H9 (cell line): ENCODE data around the gene LAGE3. TPM values are rescaled to one million over a fixed set of nuclear protein-coding genes. Genes with fewer than 3 reads are reported as not detected.

Source experiments
- DNase-seq: peaks from one replicate; pipeline ENCODE4 v3.0.0-alpha.2; 2017
- H2AFZ ChIP-seq: one replicate; pipeline ENCODE4 v1.6.1; 2013; ENCODE audit warnings: mild to moderate bottlenecking, low read length, control low read depth, moderate library complexity
- H2AK5ac ChIP-seq: 2 replicates; pipeline ENCODE4 v1.6.1; 2013; ENCODE audit warnings: low read length, control low read depth, mixed read lengths; ENCODE audit not compliant: insufficient read length
- H2BK120ac ChIP-seq: one replicate; pipeline ENCODE4 v1.6.1; 2013; ENCODE audit warnings: low read depth, mild to moderate bottlenecking, low read length, control low read depth, inconsistent platforms; ENCODE audit not compliant: poor library complexity, severe bottlenecking
- H2BK12ac ChIP-seq: 2 replicates; pipeline ENCODE4 v1.6.1; 2013; ENCODE audit warnings: low read length, control low read depth, mixed read lengths, low read depth; ENCODE audit not compliant: insufficient read length
- H2BK15ac ChIP-seq: 2 replicates; pipeline ENCODE4 v1.6.1; 2013; ENCODE audit warnings: low read depth, low read length, control low read depth
- H2BK20ac ChIP-seq: one replicate; pipeline ENCODE4 v1.6.1; 2013; ENCODE audit warnings: low read depth, mild to moderate bottlenecking, low read length, control low read depth, inconsistent platforms; ENCODE audit not compliant: poor library complexity, severe bottlenecking
- H2BK5ac ChIP-seq: 2 replicates; pipeline ENCODE4 v1.6.1; 2013; ENCODE audit warnings: low read length, control low read depth, mixed read lengths; ENCODE audit not compliant: insufficient read length
- H3K14ac ChIP-seq: 2 replicates; pipeline ENCODE4 v1.6.1; 2013; ENCODE audit warnings: low read length, control low read depth; ENCODE audit not compliant: insufficient read depth
- H3K18ac ChIP-seq: 2 replicates; pipeline ENCODE4 v1.6.1; 2013; ENCODE audit warnings: low read depth, mild to moderate bottlenecking, mixed read lengths, low read length, control low read depth; ENCODE audit not compliant: insufficient read length
- H3K23ac ChIP-seq: 2 replicates; pipeline ENCODE4 v1.6.1; 2013; ENCODE audit warnings: low read length, control low read depth, mixed read lengths, low read depth; ENCODE audit not compliant: insufficient read length
- H3K23me2 ChIP-seq: 2 replicates; pipeline ENCODE4 v1.6.1; 2013; ENCODE audit warnings: low read depth, mild to moderate bottlenecking, mixed read lengths, low read length, control low read depth; ENCODE audit not compliant: insufficient read length, poor library complexity, severe bottlenecking
- H3K27ac ChIP-seq: 2 replicates; pipeline ENCODE4 v1.5.1; 2013; ENCODE audit warnings: low read length, control low read depth, mixed read lengths, low read depth; ENCODE audit not compliant: insufficient read length
- H3K27me3 ChIP-seq: 2 replicates; pipeline ENCODE4 v1.6.1; 2013; ENCODE audit warnings: low read length, control low read depth, inconsistent platforms; ENCODE audit not compliant: insufficient read depth
- H3K4ac ChIP-seq: 2 replicates; pipeline ENCODE4 v1.6.1; 2013; ENCODE audit warnings: low read depth, mild to moderate bottlenecking, control low read depth, inconsistent platforms, low read length, moderate library complexity
- H3K4me1 ChIP-seq: 2 replicates; pipeline ENCODE4 v1.6.1; 2013; ENCODE audit warnings: low read length, control low read depth, inconsistent platforms; ENCODE audit not compliant: insufficient read depth
- H3K4me2 ChIP-seq: 2 replicates; pipeline ENCODE4 v1.6.1; 2013; ENCODE audit warnings: low read length, control low read depth, mixed read lengths; ENCODE audit not compliant: insufficient read length, insufficient read depth
- H3K56ac ChIP-seq: 2 replicates; pipeline ENCODE4 v1.6.1; 2013; ENCODE audit warnings: low read depth, mild to moderate bottlenecking, mixed read lengths, low read length, control low read depth; ENCODE audit not compliant: insufficient read length
- H3K79me1 ChIP-seq: 2 replicates; pipeline ENCODE4 v1.6.1; 2013; ENCODE audit warnings: low read depth, mild to moderate bottlenecking, moderate library complexity, low read length, control low read depth, inconsistent platforms; ENCODE audit not compliant: insufficient read depth, poor library complexity, severe bottlenecking
- H3K79me2 ChIP-seq: 2 replicates; pipeline ENCODE4 v1.6.1; 2013; ENCODE audit warnings: low read length, control low read depth, inconsistent platforms; ENCODE audit not compliant: insufficient read depth
- H3K9ac ChIP-seq: 2 replicates; pipeline ENCODE4 v1.6.1; 2013; ENCODE audit warnings: low read length, control low read depth, mixed read lengths; ENCODE audit not compliant: insufficient read length; ENCODE audit errors: extremely low read depth
- H3K9me3 ChIP-seq: one replicate; pipeline ENCODE4 v1.6.1; 2013; ENCODE audit warnings: low read depth, low read length, inconsistent platforms; ENCODE audit not compliant: control insufficient read depth
- H3T11ph ChIP-seq: one replicate; pipeline ENCODE4 v1.6.1; 2013; ENCODE audit warnings: mild to moderate bottlenecking, low read length, control low read depth, inconsistent platforms
- H4K20me1 ChIP-seq: one replicate; pipeline ENCODE4 v1.6.1; 2013; ENCODE audit not compliant: control insufficient read depth, insufficient read length, insufficient read depth
- H4K5ac ChIP-seq: 2 replicates; pipeline ENCODE4 v1.6.1; 2013; ENCODE audit warnings: low read depth, mild to moderate bottlenecking, mixed read lengths, low read length, control low read depth; ENCODE audit not compliant: insufficient read length
- H4K8ac ChIP-seq: replicated peaks from 2 replicates; pipeline ENCODE4 v1.6.1; 2013; ENCODE audit warnings: low read length, control low read depth, mixed read lengths, low read depth; ENCODE audit not compliant: insufficient read length
- H4K91ac ChIP-seq: 2 replicates; pipeline ENCODE4 v1.6.1; 2013; ENCODE audit warnings: low read depth, mild to moderate bottlenecking, moderate library complexity, mixed read lengths, low read length, control low read depth; ENCODE audit not compliant: insufficient read length
- H3K27ac Mint-ChIP-seq, 3 experiments: 2 replicates in 2 of 3; 3 replicates in 1 of 3; pipeline ENCODE4 v1.8.0; 2020 to 2021; ENCODE audit warnings: mixed read lengths in 3 of 3, mild to moderate bottlenecking in 1 of 3, moderate library complexity in 1 of 3
- H3K27me3 Mint-ChIP-seq: 2 replicates; pipeline ENCODE4 v1.8.0; 2021; ENCODE audit warnings: low read depth, mild to moderate bottlenecking, moderate library complexity, mixed read lengths
- H3K36me3 Mint-ChIP-seq, 3 experiments: 2 replicates in 2 of 3; 3 replicates in 1 of 3; pipeline ENCODE4 v1.8.0; 2020 to 2021; ENCODE audit warnings: low read depth in 3 of 3, mixed read lengths in 3 of 3; ENCODE audit not compliant: insufficient read depth in 1 of 3
- H3K4me1 Mint-ChIP-seq, 2 experiments: 2 replicates each; pipeline ENCODE4 v1.8.0; 2020; ENCODE audit warnings: mixed read lengths in 2 of 2
- H3K4me3 Mint-ChIP-seq, 2 experiments: 2 replicates in 1 of 2; 3 replicates in 1 of 2; pipeline ENCODE4 v1.8.0; 2020 to 2021; ENCODE audit warnings: mild to moderate bottlenecking in 2 of 2, mixed read lengths in 2 of 2, moderate library complexity in 1 of 2
- H3K9me3 Mint-ChIP-seq, 2 experiments: 2 replicates in 1 of 2; 3 replicates in 1 of 2; pipeline ENCODE4 v1.8.0; 2020; ENCODE audit warnings: mild to moderate bottlenecking in 2 of 2, mixed read lengths in 2 of 2, moderate library complexity in 1 of 2
- CTCF ChIP-seq: fragments of 200-600 bp; sonication (generic); conservative IDR thresholded peaks from 3 replicates; pipeline ENCODE4 v1.8.0; 2021; ENCODE audit warnings: antibody characterized with exemption, mild to moderate bottlenecking
- WGBS: extraction: QIAGEN DNeasy Blood & Tissue Kit; methylation state at CpG from one replicate; pipeline ENCODE4 v1.1.7; 2013; ENCODE audit warnings: missing lambda C conversion rate, low lambda C conversion rate, mixed read lengths; ENCODE audit not compliant: insufficient read length; ENCODE audit errors: extremely low coverage; 5-methylcytosine and 5-hydroxymethylcytosine counted together
- total RNA-seq: library from RNA; stranded (reverse); gene quantifications from 2 replicates; pipeline ENCODE4 v1.2.1, GENCODE V29; 2021

The LAGE3 gene
- total RNA-seq, 1 experiment from 2014 or later, result 32.5 TPM

- peaks cover 33 to 65% (median 54%) of the 10 kb centered on the region in 3 experiments for H3K36me3 Mint-ChIP-seq
- Histone ChIP-seq H2AFZ (no peak overlapping the region), H3K4me2 (no peak overlapping the region)
Observed at GRCh38 chrX:154446430-154446829, 32.7 kb downstream of the LAGE3 start.

More at GRCh38 chrX:154446430-154446829, 32.7 kb downstream of the LAGE3 start:
- H3K27ac ChIP-seq, result no peak overlapping the region
- no peak for DNase-seq
- H3K4me1 Mint-ChIP-seq, result peaks cover 3 to 5% of the 10 kb centered on the region in 2 experiments; a peak in 2 of 4 replicates
- H2AK5ac ChIP-seq, result no peak overlapping the region
- H3K14ac ChIP-seq, result no peak overlapping the region
- no CpG with 5 or more reads among the region's 12 CpGs for WGBS
- no peak overlapping the region for H3K56ac ChIP-seq
- no peak overlapping the region for H2BK12ac ChIP-seq
- no peak overlapping the region for H3K18ac ChIP-seq
- H3K27me3 ChIP-seq, result no peaks in the 10 kb centered on the region
- no peak for TF ChIP-seq CTCF
- H3K9me3 Mint-ChIP-seq, result peaks cover 59 to 80% of the 10 kb centered on the region in 2 experiments
- peaks cover 36% of the 10 kb centered on the region for H3K9me3 ChIP-seq
- H4K5ac ChIP-seq, result no peak overlapping the region
- H4K20me1 ChIP-seq, result no peaks in the 10 kb centered on the region
- H3K4ac ChIP-seq, result no peak overlapping the region
- no peak overlapping the region for H3T11ph ChIP-seq
- H3K27me3 Mint-ChIP-seq, result no peaks in the 10 kb centered on the region; the same call in none of the 2 replicates
- no peak overlapping the region for H2BK5ac ChIP-seq
- peaks cover 2% of the 10 kb centered on the region for H3K23me2 ChIP-seq
- H3K9ac ChIP-seq, result no peak overlapping the region
- no peaks in the 10 kb centered on the region for H3K79me1 ChIP-seq
- no peaks in the 10 kb centered on the region for H3K4me1 ChIP-seq
- no peak overlapping the region for H4K91ac ChIP-seq
- H3K79me2 ChIP-seq, result no peaks in the 10 kb centered on the region
- no peak overlapping the region for H2BK15ac ChIP-seq
- no peak overlapping the region for H2BK20ac ChIP-seq
- H2BK120ac ChIP-seq, result no peak overlapping the region
- H3K27ac Mint-ChIP-seq, result no peak overlapping the region
- no peak overlapping the region for H3K4me3 Mint-ChIP-seq
- H3K23ac ChIP-seq, result no peak overlapping the region
- no peak overlapping the region for H4K8ac ChIP-seq
